NCI-H1105 (cell line): ENCODE measurements around the gene FDCSP.
A peak's percentile ranks its signal among the peaks of the same experiment; 100 is the strongest.
"Not testable (repeated sequence)": the region's sequence is repeated elsewhere in the genome, so short reads cannot be mapped to it uniquely, and the experiment has no call there.

Experiments
- DNase-seq: peaks from one replicate; lab custom pipeline; 2025; lab: John Stamatoyannopoulos, UW

FDCSP gene

GRCh38 chr4:70239131-70239883 lies 13.4 kb downstream of the FDCSP start:
- no peak for DNase-seq

GRCh38 chr4:70239884-70240591 lies 14.1 kb downstream of the FDCSP start:
- DNase-seq: no peak

GRCh38 chr4:70242297-70242696 lies 16.4 kb downstream of the FDCSP start, which contains the start of gene CSN3:
TSS of gene CSN3 (plus strand) at chr4:70242597. CDS start at chr4:70244820, 2,223 bp downstream.
- not testable (repeated sequence) for DNase-seq

- no peak for DNase-seq
Measured at GRCh38 chr4:70243091-70243490, 17.2 kb downstream of the FDCSP start.

- no peak for DNase-seq
Measured at GRCh38 chr4:70251250-70251944, 25.5 kb downstream of the FDCSP start.

GRCh38 chr4:70251945-70252277 lies 26.0 kb downstream of the FDCSP start:
- DNase-seq: no peak

- no peak for DNase-seq
Measured at GRCh38 chr4:70269674-70270073, 43.8 kb downstream of the FDCSP start.

- no peak for DNase-seq
Measured at GRCh38 chr4:70277121-70277520, 51.2 kb downstream of the FDCSP start.

GRCh38 chr4:70280567-70280966 lies 54.6 kb downstream of the FDCSP start:
- peak; percentile 36 for DNase-seq
